WTC11 (cell line): ENCODE results near the gene KAZN.

ENCODE experiments used
- ELF4 ChIP-seq: sonication (generic); formaldehyde crosslinking; IDR thresholded peaks from 2 replicates; pipeline ENCODE4 v1.8.1; 2022; ENCODE audit warnings: low read depth, mild to moderate bottlenecking, moderate library complexity, missing genetic modification reagents
- ESRRA ChIP-seq: sonication (generic); formaldehyde crosslinking; IDR thresholded peaks from 2 replicates; pipeline ENCODE4 v1.8.1; 2022; ENCODE audit warnings: mild to moderate bottlenecking, missing genetic modification reagents, borderline replicate concordance
- FOXK1 ChIP-seq: sonication (generic); formaldehyde crosslinking; IDR thresholded peaks from 2 replicates; pipeline ENCODE4 v1.8.0; 2022; ENCODE audit warnings: mild to moderate bottlenecking, moderate library complexity, missing genetic modification reagents
- JUN ChIP-seq: sonication (generic); formaldehyde crosslinking; IDR thresholded peaks from 2 replicates; pipeline ENCODE4 v1.8.0; 2023; ENCODE audit warnings: mild to moderate bottlenecking, missing genetic modification reagents
- RELA ChIP-seq: sonication (generic); formaldehyde crosslinking; IDR thresholded peaks from 2 replicates; pipeline ENCODE4 v1.8.1; 2022; ENCODE audit warnings: missing genetic modification reagents, mild to moderate bottlenecking, borderline replicate concordance
- SP1 ChIP-seq: sonication (generic); formaldehyde crosslinking; conservative IDR thresholded peaks from 2 replicates; pipeline ENCODE4 v1.8.1; 2022; ENCODE audit warnings: missing genetic modification reagents
- TF ChIP-seq, protein P1 (sequence below): sonication (generic); formaldehyde crosslinking; IDR thresholded peaks from 2 replicates; pipeline ENCODE4 v1.8.1; 2022; ENCODE audit warnings: low read depth, mild to moderate bottlenecking, moderate library complexity, missing genetic modification reagents, borderline replicate concordance
- TF ChIP-seq, protein P2 (sequence below): sonication (generic); formaldehyde crosslinking; IDR thresholded peaks from 2 replicates; pipeline ENCODE4 v1.8.0; 2023; ENCODE audit warnings: mild to moderate bottlenecking, missing genetic modification reagents
- TF ChIP-seq, protein P3 (sequence below): fragments of 200-600 bp; IDR thresholded peaks from 2 replicates; pipeline ENCODE4 v1.8.0; 2022; ENCODE audit warnings: antibody characterized with exemption
- TF ChIP-seq, protein P4 (sequence below): sonication (generic); formaldehyde crosslinking; IDR thresholded peaks from 2 replicates; pipeline ENCODE4 v1.8.1; 2023; ENCODE audit warnings: mild to moderate bottlenecking, missing genetic modification reagents, moderate library complexity
- TF ChIP-seq, protein P5 (sequence below): fragments of 250-450 bp; sonication (Bioruptor Pico); conservative IDR thresholded peaks from 2 replicates; pipeline ENCODE4 v1.9.0; 2021; ENCODE audit warnings: mild to moderate bottlenecking

DNA sequence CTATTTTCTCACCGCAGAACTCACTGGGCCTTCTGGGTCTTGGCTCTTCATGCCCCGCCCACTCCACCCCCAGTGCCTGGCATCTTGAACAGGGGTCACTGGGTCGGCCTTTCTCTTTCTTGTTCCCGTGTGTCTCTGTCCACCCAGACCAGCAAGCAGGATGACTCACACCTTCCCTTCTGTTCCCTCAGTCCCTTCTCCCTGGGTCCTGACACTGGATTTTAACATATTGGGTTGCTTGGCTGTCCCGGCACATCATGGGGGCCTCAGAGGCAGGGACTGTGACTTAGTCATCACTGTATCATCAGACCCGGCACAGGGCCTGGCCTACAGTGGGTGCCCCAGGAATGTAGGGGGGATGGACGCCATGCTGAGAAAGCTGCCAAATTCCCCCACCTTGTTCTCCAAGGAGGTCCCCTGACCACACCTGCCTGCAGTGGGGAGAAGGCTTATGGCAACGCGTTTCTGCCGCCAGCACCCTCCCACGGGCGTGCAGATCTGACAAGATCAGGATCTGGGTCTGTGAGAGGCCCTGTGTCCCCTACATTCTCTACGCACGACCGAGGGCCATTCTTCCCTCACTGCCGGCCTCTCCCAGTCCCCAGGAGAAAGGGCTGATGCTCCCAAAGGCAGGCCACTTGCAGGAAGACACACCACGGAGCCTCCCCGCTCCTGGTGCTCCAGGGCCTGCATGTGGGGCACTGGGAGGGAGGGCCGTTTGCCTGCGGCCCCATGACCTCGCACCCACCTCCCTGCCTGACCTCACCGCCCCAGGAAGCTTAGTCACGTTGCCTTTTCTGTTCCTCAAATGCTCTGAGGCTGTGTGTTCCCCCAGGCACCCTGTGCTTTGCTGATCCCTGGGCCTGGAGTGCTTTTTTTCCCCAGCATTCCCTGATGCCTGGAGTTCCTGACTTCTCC lies 397.9 kb downstream of the KAZN start:
- TF ChIP-seq, protein P1, sequence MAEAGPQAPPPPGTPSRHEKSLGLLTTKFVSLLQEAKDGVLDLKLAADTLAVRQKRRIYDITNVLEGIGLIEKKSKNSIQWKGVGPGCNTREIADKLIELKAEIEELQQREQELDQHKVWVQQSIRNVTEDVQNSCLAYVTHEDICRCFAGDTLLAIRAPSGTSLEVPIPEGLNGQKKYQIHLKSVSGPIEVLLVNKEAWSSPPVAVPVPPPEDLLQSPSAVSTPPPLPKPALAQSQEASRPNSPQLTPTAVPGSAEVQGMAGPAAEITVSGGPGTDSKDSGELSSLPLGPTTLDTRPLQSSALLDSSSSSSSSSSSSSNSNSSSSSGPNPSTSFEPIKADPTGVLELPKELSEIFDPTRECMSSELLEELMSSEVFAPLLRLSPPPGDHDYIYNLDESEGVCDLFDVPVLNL (CRISPR knock-in tag): no peak
- TF ChIP-seq FOXK1: no peak
- TF ChIP-seq, protein P2, sequence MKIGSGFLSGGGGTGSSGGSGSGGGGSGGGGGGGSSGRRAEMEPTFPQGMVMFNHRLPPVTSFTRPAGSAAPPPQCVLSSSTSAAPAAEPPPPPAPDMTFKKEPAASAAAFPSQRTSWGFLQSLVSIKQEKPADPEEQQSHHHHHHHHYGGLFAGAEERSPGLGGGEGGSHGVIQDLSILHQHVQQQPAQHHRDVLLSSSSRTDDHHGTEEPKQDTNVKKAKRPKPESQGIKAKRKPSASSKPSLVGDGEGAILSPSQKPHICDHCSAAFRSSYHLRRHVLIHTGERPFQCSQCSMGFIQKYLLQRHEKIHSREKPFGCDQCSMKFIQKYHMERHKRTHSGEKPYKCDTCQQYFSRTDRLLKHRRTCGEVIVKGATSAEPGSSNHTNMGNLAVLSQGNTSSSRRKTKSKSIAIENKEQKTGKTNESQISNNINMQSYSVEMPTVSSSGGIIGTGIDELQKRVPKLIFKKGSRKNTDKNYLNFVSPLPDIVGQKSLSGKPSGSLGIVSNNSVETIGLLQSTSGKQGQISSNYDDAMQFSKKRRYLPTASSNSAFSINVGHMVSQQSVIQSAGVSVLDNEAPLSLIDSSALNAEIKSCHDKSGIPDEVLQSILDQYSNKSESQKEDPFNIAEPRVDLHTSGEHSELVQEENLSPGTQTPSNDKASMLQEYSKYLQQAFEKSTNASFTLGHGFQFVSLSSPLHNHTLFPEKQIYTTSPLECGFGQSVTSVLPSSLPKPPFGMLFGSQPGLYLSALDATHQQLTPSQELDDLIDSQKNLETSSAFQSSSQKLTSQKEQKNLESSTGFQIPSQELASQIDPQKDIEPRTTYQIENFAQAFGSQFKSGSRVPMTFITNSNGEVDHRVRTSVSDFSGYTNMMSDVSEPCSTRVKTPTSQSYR (CRISPR knock-in tag): no peak
- no peak for TF ChIP-seq SP1 (CRISPR knock-in tag)
- TF ChIP-seq, protein P3, sequence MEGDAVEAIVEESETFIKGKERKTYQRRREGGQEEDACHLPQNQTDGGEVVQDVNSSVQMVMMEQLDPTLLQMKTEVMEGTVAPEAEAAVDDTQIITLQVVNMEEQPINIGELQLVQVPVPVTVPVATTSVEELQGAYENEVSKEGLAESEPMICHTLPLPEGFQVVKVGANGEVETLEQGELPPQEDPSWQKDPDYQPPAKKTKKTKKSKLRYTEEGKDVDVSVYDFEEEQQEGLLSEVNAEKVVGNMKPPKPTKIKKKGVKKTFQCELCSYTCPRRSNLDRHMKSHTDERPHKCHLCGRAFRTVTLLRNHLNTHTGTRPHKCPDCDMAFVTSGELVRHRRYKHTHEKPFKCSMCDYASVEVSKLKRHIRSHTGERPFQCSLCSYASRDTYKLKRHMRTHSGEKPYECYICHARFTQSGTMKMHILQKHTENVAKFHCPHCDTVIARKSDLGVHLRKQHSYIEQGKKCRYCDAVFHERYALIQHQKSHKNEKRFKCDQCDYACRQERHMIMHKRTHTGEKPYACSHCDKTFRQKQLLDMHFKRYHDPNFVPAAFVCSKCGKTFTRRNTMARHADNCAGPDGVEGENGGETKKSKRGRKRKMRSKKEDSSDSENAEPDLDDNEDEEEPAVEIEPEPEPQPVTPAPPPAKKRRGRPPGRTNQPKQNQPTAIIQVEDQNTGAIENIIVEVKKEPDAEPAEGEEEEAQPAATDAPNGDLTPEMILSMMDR: no peak
- no peak for TF ChIP-seq ESRRA
- TF ChIP-seq ELF4: no peak
- TF ChIP-seq, protein P4, sequence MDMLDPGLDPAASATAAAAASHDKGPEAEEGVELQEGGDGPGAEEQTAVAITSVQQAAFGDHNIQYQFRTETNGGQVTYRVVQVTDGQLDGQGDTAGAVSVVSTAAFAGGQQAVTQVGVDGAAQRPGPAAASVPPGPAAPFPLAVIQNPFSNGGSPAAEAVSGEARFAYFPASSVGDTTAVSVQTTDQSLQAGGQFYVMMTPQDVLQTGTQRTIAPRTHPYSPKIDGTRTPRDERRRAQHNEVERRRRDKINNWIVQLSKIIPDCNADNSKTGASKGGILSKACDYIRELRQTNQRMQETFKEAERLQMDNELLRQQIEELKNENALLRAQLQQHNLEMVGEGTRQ (CRISPR knock-in tag): no peak
- TF ChIP-seq JUN (CRISPR knock-in tag): no peak
- no peak for TF ChIP-seq RELA (CRISPR knock-in tag)
- TF ChIP-seq, protein P5, sequence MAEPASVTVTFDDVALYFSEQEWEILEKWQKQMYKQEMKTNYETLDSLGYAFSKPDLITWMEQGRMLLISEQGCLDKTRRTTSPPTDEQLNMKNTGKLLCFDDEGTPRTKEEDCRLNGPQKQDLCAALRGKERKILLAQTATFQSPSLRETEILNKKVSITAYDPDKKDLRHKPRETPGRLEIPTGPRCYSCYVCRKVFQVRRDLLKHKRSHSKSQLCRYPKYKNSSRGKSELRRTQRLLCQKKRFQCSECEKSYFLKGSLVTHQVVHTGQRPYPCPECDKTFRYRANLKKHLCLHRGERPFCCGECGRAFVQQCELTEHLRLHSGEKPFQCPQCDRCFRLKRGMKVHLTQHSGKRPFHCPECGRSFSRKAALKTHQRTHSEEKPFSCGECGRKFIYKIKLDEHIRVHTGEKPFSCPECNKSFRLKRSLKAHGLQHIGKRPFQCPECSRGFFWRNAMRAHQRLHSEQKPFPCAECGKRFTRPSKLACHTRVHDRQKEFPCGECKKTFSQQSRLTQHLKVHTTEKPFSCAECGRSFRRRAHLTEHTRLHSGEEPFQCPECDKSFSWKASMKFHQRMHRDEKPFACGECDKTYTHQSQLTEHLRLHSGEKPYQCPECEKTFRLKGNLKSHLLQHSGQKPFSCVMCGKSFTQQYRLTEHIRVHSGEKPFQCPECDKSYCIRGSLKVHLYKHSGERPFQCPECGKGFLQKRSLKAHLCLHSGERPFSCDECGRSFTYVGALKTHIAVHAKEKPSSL: no peak
